Mesenchymal stem cell (in vitro differentiated cells and primary cell): Measurements from ENCODE around the gene KRT75.

ENCODE experiments used
- DNase-seq: peaks from one replicate; pipeline ENCODE4 v3.0.0-alpha.2; 2013
- H2AFZ ChIP-seq: one replicate; pipeline ENCODE4 v1.6.1; 2013; ENCODE audit warnings: low read depth, mild to moderate bottlenecking, control low read depth, inconsistent platforms, low read length, moderate library complexity
- H2AK5ac ChIP-seq: 2 replicates; pipeline ENCODE4 v1.6.1; 2013; ENCODE audit warnings: low read length, moderate library complexity, mild to moderate bottlenecking, inconsistent platforms; ENCODE audit not compliant: severe bottlenecking
- H2BK120ac ChIP-seq: one replicate; pipeline ENCODE4 v1.6.1; 2013; ENCODE audit warnings: low read depth, mild to moderate bottlenecking, inconsistent platforms, low read length, moderate library complexity
- H2BK12ac ChIP-seq, 2 experiments: one replicate each; pipeline ENCODE4 v1.6.1; 2013; ENCODE audit warnings: inconsistent platforms in 2 of 2, low read length in 2 of 2, mild to moderate bottlenecking in 2 of 2, moderate library complexity in 2 of 2, control low read depth in 1 of 2
- H2BK15ac ChIP-seq: one replicate; pipeline ENCODE4 v1.6.1; 2013; ENCODE audit warnings: mild to moderate bottlenecking, low read depth, inconsistent platforms; ENCODE audit not compliant: poor library complexity, severe bottlenecking
- H2BK5ac ChIP-seq: 2 replicates; pipeline ENCODE4 v1.6.1; 2013; ENCODE audit warnings: low read depth, mild to moderate bottlenecking, low read length, control low read depth, inconsistent platforms; ENCODE audit not compliant: poor library complexity, severe bottlenecking
- H3K14ac ChIP-seq, 2 experiments: one replicate each; pipeline ENCODE4 v1.6.1; 2013; ENCODE audit warnings: inconsistent platforms in 2 of 2, low read length in 2 of 2, control low read depth in 1 of 2, mild to moderate bottlenecking in 1 of 2, moderate library complexity in 1 of 2
- H3K18ac ChIP-seq, 2 experiments: one replicate each; pipeline ENCODE4 v1.6.1; 2013; ENCODE audit warnings: inconsistent platforms in 2 of 2, low read length in 2 of 2, control low read depth in 1 of 2, low read depth in 1 of 2, mild to moderate bottlenecking in 1 of 2
- H3K23ac ChIP-seq, 2 experiments: one replicate each; pipeline ENCODE4 v1.6.1; 2013; ENCODE audit warnings: inconsistent platforms in 2 of 2, low read length in 2 of 2, mild to moderate bottlenecking in 2 of 2, moderate library complexity in 2 of 2, control low read depth in 1 of 2
- H3K27ac ChIP-seq: 2 replicates; pipeline ENCODE4 v1.5.1; 2013; ENCODE audit warnings: mild to moderate bottlenecking, moderate library complexity, low read length, control low read depth, inconsistent platforms; ENCODE audit not compliant: poor library complexity, severe bottlenecking
- H3K27me3 ChIP-seq, 2 experiments: 2 replicates each; pipeline versions ENCODE4 v1.6.1 to v1.7.0; 2013; ENCODE audit warnings: low read length in 2 of 2, mild to moderate bottlenecking in 2 of 2, moderate library complexity in 2 of 2, control low read depth in 1 of 2, inconsistent platforms in 1 of 2; ENCODE audit not compliant: control insufficient read depth in 1 of 2, insufficient read depth in 1 of 2
- H3K36me3 ChIP-seq, 2 experiments: 2 replicates each; pipeline versions ENCODE4 v1.6.1 to v1.7.0; 2013; ENCODE audit warnings: low read length in 2 of 2, control low read depth in 1 of 2, inconsistent platforms in 1 of 2, low read depth in 1 of 2, mild to moderate bottlenecking in 1 of 2; ENCODE audit not compliant: insufficient read depth in 2 of 2, control insufficient read depth in 1 of 2
- H3K4ac ChIP-seq, 2 experiments: one replicate each; pipeline ENCODE4 v1.6.1; 2013; ENCODE audit warnings: inconsistent platforms in 2 of 2, low read length in 2 of 2, mild to moderate bottlenecking in 2 of 2, moderate library complexity in 2 of 2, control low read depth in 1 of 2, low read depth in 1 of 2
- H3K4me1 ChIP-seq: 2 replicates; pipeline ENCODE4 v1.6.1; 2013; ENCODE audit warnings: low read depth, low read length, control low read depth; ENCODE audit not compliant: control insufficient read depth, insufficient read depth
- H3K4me2 ChIP-seq: 2 replicates; pipeline ENCODE4 v1.6.1; 2013; ENCODE audit warnings: low read length, mild to moderate bottlenecking, inconsistent platforms; ENCODE audit not compliant: poor library complexity, severe bottlenecking
- H3K4me3 ChIP-seq, 2 experiments: 2 replicates each; pipeline versions ENCODE4 v1.5.1 to v1.7.0; 2013; ENCODE audit warnings: low read length in 2 of 2, mild to moderate bottlenecking in 2 of 2, control low read depth in 1 of 2, low read depth in 1 of 2; ENCODE audit not compliant: insufficient read depth in 1 of 2
- H3K79me1 ChIP-seq: replicated peaks from 2 replicates; pipeline ENCODE4 v1.6.1; 2013; ENCODE audit warnings: mild to moderate bottlenecking, control low read depth, low read length, inconsistent platforms; ENCODE audit not compliant: poor library complexity, severe bottlenecking
- H3K9ac ChIP-seq: 2 replicates; pipeline ENCODE4 v1.7.0; 2013; ENCODE audit warnings: mild to moderate bottlenecking, low read length, moderate library complexity
- H3K9me3 ChIP-seq: 2 replicates; pipeline ENCODE4 v1.7.0; 2013; ENCODE audit warnings: mild to moderate bottlenecking, low read length; ENCODE audit not compliant: control insufficient read depth
- H4K8ac ChIP-seq: one replicate; pipeline ENCODE4 v1.6.1; 2013; ENCODE audit warnings: inconsistent platforms, mild to moderate bottlenecking, low read length, moderate library complexity
- H4K91ac ChIP-seq: one replicate; pipeline ENCODE4 v1.6.1; 2013; ENCODE audit warnings: mild to moderate bottlenecking, low read length, inconsistent platforms
- WGBS: methylation state at CpG from one replicate; pipeline ENCODE4 v1.1.7; 2013; ENCODE audit warnings: mixed read lengths; 5-methylcytosine and 5-hydroxymethylcytosine counted together

Gene KRT75

DNA sequence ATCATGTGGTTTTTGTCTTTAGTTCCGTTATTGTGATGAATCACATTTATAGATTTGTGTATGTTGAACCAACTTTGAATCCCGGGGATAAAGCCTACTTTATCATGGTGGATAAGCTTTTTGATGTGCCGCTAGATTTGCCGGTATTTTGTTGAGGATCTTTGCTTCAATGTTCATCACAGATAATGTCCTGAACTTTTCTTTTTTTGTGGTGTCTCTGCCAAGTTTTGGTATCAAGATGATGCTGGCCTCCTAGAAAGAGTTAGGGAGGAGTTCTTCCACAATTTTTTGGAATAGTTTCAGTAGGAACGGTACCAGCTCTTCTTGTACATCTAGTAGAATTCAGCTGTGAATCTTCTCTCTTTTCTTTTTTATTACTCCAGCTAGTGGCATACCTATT, 24.7 kb upstream of the KRT75 start:
- 86% methylated on average over 5 of the region's 5 CpGs for WGBS

DNA sequence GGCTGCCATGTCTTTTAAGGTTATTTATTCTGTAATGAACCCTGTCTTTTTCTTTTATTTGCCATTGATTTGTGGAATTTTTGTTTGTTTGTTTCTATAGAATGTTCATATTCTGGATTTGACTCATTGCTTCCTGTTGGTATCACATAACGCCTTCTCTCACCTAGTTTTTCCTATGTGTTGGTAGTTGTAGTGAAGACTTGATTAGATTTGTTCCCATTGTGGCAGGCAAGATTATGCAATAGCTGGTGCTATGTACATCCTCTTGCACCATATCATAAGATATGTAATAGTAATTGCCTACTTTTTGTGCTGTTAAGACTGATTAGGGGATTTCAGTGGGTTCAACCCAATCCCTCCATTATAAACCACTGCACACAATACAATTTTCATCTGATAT, 21.6 kb upstream of the KRT75 start:
- no peak overlapping the region for H3K9ac ChIP-seq
- WGBS, result no CpG with 5 or more reads among the region's 1 CpG
- DNase-seq, result no peak
- no peak overlapping the region for H4K8ac ChIP-seq
- peaks cover 0 to 24% of the 10 kb centered on the region in 2 experiments for H3K27me3 ChIP-seq
- H4K91ac ChIP-seq, result no peak overlapping the region
- H3K9me3 ChIP-seq, result no peaks in the 10 kb centered on the region
- H2BK12ac ChIP-seq, result no peak overlapping the region
- no peak overlapping the region for H3K14ac ChIP-seq
- H3K79me1 ChIP-seq, result no peaks in the 10 kb centered on the region
- no peak overlapping the region for H2AK5ac ChIP-seq
- H3K23ac ChIP-seq, result no peak overlapping the region
- no peak overlapping the region for H2BK120ac ChIP-seq
- no peak overlapping the region for H3K4me2 ChIP-seq
- no peak overlapping the region for H2BK5ac ChIP-seq
- no peaks in the 10 kb centered on the region for H3K36me3 ChIP-seq
- H3K4me1 ChIP-seq, result no peaks in the 10 kb centered on the region
- H2BK15ac ChIP-seq, result no peak overlapping the region
- H3K18ac ChIP-seq, result no peak overlapping the region
- H2AFZ ChIP-seq, result no peak overlapping the region
- H3K4ac ChIP-seq, result no peak overlapping the region
- H3K27ac ChIP-seq, result no peak overlapping the region
- H3K4me3 ChIP-seq, result no peak overlapping the region

More for the DNA sequence above, 24.7 kb upstream of the KRT75 start:
- H2BK120ac ChIP-seq, result no peak overlapping the region
- H3K27me3 ChIP-seq, result peaks cover 0 to 33% of the 10 kb centered on the region in 2 experiments
- H3K9ac ChIP-seq, result no peak overlapping the region
- H3K4me2 ChIP-seq, result no peak overlapping the region
- H3K27ac ChIP-seq, result no peak overlapping the region
- H2AK5ac ChIP-seq, result no peak overlapping the region
- H2BK5ac ChIP-seq, result no peak overlapping the region
- no peaks in the 10 kb centered on the region for H3K36me3 ChIP-seq
- no peak overlapping the region for H3K23ac ChIP-seq
- H3K18ac ChIP-seq, result no peak overlapping the region
- H4K91ac ChIP-seq, result no peak overlapping the region
- H4K8ac ChIP-seq, result no peak overlapping the region
- H3K4me3 ChIP-seq, result no peak overlapping the region
- H3K4me1 ChIP-seq, result no peaks in the 10 kb centered on the region
- H3K4ac ChIP-seq, result no peak overlapping the region
- H3K14ac ChIP-seq, result no peak overlapping the region
- H2AFZ ChIP-seq, result no peak overlapping the region
- DNase-seq, result no peak
- no peaks in the 10 kb centered on the region for H3K79me1 ChIP-seq
- H2BK12ac ChIP-seq, result no peak overlapping the region
- H2BK15ac ChIP-seq, result no peak overlapping the region
- no peaks in the 10 kb centered on the region for H3K9me3 ChIP-seq

DNA sequence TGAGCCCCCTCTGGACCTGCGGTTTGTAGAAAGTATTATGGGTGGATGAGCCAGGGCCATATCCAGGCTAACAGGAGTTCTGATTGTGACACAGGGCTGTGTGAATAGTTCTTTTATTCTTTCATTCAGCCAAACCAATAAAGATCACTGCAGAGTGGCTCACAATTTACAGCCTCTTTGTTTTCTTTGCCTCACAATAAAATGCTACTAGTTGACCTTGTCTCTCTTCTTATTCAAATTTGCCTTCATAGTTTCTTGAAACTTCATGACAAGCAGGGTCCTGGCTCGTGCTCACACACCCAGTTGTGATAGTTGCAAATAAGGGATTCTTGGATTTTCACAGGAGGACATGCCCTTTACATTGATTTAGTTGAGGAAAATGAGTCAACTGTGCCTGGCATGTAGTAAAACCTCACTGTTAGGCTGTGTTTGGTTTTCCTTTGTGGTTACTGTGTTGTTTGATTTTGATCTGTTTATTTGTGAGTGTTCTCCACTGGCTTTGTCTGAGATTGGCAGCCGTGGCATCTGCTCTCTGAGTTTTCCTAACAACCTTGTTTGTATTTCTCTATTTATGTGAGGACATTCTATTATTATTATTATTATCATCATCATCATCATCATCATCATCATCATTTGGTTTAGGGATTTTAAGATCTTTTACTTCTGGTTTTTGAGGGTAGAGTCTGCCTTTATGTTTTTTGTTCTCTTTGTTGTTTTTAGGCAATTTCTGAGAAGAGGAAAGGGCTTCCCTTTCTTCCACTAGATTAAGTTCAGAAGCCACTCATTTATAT, 20.4 kb upstream of the KRT75 start:
- H3K14ac ChIP-seq, result no peak overlapping the region
- no peak overlapping the region for H2BK5ac ChIP-seq
- H4K91ac ChIP-seq, result no peak overlapping the region
- H3K4me1 ChIP-seq, result no peaks in the 10 kb centered on the region
- H4K8ac ChIP-seq, result no peak overlapping the region
- no peaks in the 10 kb centered on the region for H3K79me1 ChIP-seq
- H3K23ac ChIP-seq, result no peak overlapping the region
- DNase-seq, result no peak
- H3K4ac ChIP-seq, result no peak overlapping the region
- H3K9ac ChIP-seq, result no peak overlapping the region
- no peak overlapping the region for H2BK120ac ChIP-seq
- no peak overlapping the region for H3K18ac ChIP-seq
- no peak overlapping the region for H3K4me3 ChIP-seq
- no peak overlapping the region for H2AFZ ChIP-seq
- H3K9me3 ChIP-seq, result no peaks in the 10 kb centered on the region
- no peak overlapping the region for H3K4me2 ChIP-seq
- H2BK12ac ChIP-seq, result no peak overlapping the region
- H2BK15ac ChIP-seq, result no peak overlapping the region
- no peak overlapping the region for H3K27ac ChIP-seq
- H3K27me3 ChIP-seq, result peaks cover 4 to 20% of the 10 kb centered on the region in 2 experiments
- WGBS, result 52% methylated on average over 2 of the region's 3 CpGs
- no peaks in the 10 kb centered on the region for H3K36me3 ChIP-seq
- H2AK5ac ChIP-seq, result no peak overlapping the region

DNA sequence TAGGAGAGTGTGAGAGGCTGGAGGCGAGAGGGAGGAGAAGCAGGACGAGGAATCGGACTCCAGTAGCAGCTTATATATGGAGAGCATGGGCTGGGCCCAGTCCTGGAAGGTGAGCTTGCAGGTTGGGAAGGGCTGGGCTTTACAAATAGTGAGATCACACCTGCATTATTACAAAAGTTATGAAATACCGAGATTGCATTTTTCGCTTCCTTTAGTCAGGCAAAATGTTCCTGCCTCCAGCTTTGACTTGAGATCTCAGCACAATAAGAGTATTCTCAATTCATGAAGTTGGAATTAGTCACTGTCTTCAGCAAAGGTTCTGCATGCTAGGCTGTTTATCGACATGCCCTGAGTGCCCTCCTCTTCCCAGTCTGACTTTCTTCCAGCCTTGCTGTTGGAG, 17.9 kb upstream of the KRT75 start, which contains the start of gene KRT6B:
KRT6B (minus strand) TSS at position 46 of the 400 bp plus-strand sequence. CDS start 68 bp downstream, outside the sequence.
- H2AFZ ChIP-seq, result no peak within 1 kb of the TSS
- no peaks in the 10 kb centered on the region for H3K79me1 ChIP-seq
- H3K27ac ChIP-seq, result no peak within 1 kb of the TSS
- H3K4me1 ChIP-seq, result no peaks in the 10 kb centered on the region
- H3K18ac ChIP-seq, result no peak within 1 kb of the TSS
- H3K4me3 ChIP-seq, result no peak within 1 kb of the TSS
- H2BK120ac ChIP-seq, result no peak within 1 kb of the TSS
- H3K4me2 ChIP-seq, result no peak within 1 kb of the TSS
- peaks cover 4 to 39% of the 10 kb centered on the region in 2 experiments for H3K27me3 ChIP-seq
- H3K14ac ChIP-seq, result no peak within 1 kb of the TSS
- H2BK5ac ChIP-seq, result no peak within 1 kb of the TSS
- no peaks in the 10 kb centered on the region for H3K36me3 ChIP-seq
- no peak within 1 kb of the TSS for H2AK5ac ChIP-seq
- no peak within 1 kb of the TSS for H3K4ac ChIP-seq
- 84% methylated on average over 6 of the region's 6 CpGs for WGBS
- no peak within 1 kb of the TSS for H4K91ac ChIP-seq
- no peak within 1 kb of the TSS for H3K9ac ChIP-seq
- no peak within 1 kb of the TSS for H2BK12ac ChIP-seq
- DNase-seq, result no peak
- no peaks in the 10 kb centered on the region for H3K9me3 ChIP-seq
- H2BK15ac ChIP-seq, result no peak within 1 kb of the TSS
- no peak within 1 kb of the TSS for H3K23ac ChIP-seq
- H4K8ac ChIP-seq, result no peak within 1 kb of the TSS
